GM21786 (cell line): ENCODE results near the gene WNT1.

Experiments used
- ATAC-seq: cut with Tn5 transposase; IDR thresholded peaks from one replicate; pipeline ENCODE4 v1.9.1; 2021; ENCODE audit not compliant: unreplicated experiment

The WNT1 gene

GRCh38 chr12:48978291-48978740 lies at the start of gene WNT1:
WNT1 (plus strand) TSS chr12:48978322; CDS start chr12:48978651, 329 bp downstream.
- ATAC-seq = no peak

DNA sequence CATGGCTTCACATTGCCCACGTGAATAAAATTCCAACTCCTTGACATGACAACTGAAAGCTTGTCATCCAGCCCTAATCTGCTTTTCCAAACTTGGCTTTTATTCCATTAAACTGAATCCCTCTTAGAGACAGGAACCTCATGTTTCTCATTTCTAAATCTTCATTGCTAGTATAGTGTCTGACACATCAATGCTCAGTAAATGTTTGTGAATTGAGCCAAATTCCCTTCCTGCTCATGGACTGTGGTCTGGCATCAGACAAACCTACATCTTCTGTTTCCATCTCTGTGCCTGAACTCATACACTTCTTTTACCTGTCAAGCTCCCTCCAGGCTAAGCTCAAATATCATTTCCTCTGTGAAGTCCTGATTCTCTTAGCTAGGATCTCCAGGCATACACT lies 48.6 kb upstream of the WNT1 start:
- no peak for ATAC-seq

GRCh38 chr12:48930475-48930874 lies 47.6 kb upstream of the WNT1 start:
- ATAC-seq = no peak

GRCh38 chr12:48932878-48933277 lies 45.2 kb upstream of the WNT1 start:
- ATAC-seq = no peak

DNA sequence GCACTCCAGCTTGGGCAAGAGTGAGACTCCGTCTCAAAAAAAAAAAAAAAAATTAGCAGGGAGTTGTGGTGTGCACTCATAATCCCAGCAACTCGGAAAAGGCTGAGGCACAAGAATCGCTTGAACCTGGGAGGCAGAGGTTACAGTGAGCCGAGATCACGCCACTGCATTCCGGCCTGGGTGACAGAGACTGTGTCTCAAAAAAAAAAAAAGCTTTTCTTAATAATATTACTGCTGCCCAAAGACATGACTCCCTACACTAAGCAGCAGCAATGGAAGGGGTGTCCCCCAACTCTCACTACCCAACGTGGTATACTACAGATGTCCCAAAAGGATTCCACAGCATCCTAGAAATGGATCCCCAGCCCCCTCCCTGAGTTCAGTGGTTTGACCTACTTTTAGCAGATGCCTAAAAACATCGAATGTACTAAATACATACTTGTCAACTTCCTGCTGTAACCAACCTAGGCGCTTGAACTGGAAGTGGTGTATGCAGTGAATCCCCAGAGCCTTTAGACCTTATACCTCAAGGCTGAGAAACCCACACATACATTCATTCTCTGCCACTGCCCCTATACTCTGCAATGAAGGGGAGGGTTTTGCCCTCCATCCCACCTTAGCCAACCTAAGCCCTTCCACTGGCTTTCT lies 44.3 kb upstream of the WNT1 start:
- no peak for ATAC-seq

GRCh38 chr12:48934312-48934706 lies 43.8 kb upstream of the WNT1 start:
- ATAC-seq = no peak

DNA sequence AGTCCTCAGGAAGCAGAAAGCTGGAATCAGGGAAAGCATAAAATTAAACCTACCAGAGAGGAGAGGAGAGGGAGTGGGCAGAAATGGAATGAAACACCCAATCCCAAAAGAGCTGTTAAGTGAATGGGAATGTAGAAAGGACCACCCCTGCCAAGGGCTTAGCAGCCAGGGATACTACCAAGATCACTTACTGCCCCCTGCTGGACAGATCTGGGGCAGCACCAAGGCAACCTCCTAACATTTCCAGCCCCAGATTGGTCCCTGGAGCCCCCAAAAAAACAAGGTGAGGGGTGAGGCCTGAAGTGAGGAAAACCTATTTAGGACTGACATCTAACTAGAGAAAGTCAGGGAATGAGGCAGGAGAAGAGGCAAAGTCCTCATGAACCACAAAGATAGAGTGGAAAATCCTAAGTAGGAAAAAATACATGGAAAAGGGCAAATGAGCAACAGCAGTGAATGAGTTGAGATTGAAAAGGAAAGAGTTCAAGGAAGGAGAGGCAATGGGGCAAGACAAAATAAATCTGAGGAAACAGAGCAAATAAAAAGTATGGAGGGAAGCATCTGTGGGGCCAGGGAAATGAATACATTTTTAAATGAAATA lies 41.6 kb upstream of the WNT1 start:
- no peak for ATAC-seq

DNA sequence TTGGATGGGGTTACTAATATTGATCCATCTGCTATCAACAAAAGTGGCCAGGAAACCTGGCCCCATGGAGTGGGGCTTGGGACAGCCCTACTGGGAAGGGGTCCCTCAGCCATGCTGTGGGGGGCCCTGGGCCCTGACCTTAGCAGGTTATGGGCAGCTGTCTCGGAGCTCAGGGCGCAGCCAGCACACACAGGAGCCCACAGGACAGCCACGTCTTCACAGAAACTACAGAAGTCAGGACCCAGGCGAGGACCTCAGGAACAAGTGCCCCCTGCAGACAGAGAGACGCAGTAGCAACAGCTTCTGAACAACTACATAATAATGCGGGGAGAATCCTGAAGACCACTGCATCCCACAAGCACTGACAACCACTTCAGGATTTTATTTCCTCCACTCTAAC lies 41.0 kb upstream of the WNT1 start:
- no peak for ATAC-seq

GRCh38 chr12:48938805-48939204 lies 39.3 kb upstream of the WNT1 start:
- ATAC-seq = no peak

DNA sequence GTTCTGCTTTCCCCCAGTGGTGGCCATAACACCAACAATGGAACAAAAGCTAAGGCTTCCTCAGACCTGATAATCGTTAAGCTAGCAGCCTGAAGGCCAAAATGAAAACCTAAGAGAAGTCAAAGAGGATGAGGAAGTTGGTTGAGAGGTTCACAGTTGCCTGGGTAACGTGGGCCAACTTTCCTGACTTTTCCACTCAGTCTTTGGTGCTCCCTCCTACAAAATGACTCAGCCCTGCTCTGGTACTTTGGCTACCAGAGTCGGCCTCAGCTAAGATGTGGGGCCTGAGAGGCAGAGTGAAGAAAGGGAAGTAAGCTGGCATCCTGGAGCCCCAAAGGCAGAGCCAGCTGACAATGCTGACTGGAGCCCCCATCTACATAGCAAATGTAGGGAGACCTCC lies 37.9 kb upstream of the WNT1 start:
- ATAC-seq = no peak

DNA sequence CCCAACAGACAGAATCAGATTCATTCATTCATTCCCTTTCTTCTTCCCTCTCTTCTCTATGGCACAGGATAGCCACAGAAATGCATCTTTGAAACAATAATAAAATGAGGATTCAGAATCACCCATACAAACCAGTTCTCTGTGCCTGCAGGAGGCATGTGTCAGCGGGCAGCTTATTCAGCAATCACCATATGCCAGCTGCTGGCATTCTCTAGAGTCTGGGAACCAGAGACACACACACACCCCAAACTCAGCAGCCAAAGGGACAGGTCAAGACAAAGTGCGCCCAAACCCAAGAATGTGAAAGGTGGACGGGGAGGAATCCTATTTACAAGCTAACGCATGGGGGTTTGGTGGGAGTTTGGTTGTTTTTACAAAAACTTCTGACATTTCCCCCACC lies 34.9 kb upstream of the WNT1 start:
- no peak for ATAC-seq

GRCh38 chr12:48946205-48946604 lies 31.9 kb upstream of the WNT1 start:
- ATAC-seq = no peak

DNA sequence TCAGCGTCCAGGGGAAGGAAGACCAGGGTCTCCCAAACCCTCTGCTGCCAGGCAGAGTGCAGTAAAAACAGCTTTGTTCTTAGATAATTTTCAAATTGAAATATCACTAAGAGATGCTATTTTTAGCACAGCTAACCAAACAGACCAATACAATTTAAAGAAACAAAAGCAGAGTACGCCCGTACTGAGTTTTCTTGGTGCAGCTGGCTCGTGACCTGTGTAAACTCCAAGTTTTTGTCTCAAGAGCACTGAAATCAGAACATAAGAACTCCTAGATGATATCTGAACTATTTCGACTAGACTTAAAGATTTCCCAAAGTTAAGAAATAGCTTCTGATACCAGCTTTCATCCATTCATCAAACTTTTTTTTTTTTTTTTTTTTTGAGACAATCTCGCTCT lies 31.2 kb upstream of the WNT1 start:
- ATAC-seq = no peak

- ATAC-seq = no peak
These were observed 30.4 kb upstream of the WNT1 start for GRCh38 chr12:48947727-48948126.

- ATAC-seq = no peak
These were observed 25.4 kb upstream of the WNT1 start for GRCh38 chr12:48952691-48953090.

DNA sequence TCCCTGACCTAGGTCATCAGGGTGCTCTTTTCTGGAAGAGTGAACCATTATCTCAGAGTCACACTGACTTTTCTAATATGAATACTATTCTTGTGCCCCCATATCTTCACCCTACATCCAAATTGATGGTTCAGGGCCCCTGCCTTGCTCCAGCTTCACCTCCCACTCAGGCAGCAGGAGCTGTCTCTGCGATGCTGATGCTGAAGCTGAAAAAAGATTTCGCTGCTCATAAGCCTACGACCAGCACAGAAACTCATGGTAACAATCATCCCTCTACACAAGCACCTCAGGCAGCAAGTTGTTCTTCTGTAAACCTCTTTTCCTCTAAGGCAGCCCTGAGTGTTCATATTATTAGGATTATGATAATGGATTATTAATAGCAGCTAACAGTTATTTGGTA lies 24.1 kb upstream of the WNT1 start:
- ATAC-seq = no peak

GRCh38 chr12:48954841-48955501 lies 23.2 kb upstream of the WNT1 start:
- ATAC-seq = no peak

- ATAC-seq = peak; percentile 4
These were observed 21.6 kb upstream of the WNT1 start for GRCh38 chr12:48956279-48957140.

DNA sequence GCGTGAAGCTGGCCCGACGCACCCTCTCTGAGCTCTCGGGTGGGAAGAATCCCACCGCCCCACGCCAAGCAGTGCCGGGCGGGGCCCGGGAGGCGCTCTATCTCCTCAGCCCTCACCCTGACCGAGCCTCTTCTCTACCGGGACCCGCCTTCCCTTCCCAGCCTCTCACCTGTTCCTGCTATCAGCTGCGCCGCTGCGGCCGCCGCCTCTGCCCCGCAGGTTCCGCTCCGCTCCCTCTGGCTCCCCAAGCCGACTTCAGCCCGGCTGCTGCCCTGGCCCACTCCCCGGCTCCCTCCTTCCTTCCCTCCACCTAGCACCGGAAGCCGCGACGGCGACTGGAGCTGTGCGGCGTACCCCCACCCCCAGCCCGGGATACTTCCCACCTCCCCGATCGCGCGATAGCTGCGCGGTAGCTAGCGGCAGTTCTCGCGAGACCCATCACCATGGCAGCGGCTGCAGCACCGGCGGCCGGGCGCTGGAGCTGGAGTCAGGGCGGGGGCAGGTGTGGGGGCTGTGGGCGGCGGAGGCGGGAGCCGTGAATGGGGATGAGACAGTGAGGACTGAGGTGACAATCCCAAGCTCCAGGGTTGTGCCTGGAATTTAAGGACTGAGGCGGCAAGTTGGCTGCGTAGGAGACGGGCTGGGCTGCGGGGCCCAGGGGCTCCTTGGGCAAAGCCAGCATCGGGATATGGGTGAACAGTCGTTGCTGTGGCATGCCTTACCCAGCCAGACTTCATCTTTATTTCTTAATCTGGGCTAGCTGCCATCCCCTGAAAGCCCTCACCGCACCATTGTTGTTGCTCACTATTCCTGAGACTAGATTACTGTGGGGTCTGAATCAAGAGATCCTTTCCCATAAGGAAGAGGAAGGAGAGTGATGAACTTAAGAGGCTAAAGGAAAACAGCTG lies 20.7 kb upstream of the WNT1 start, which contains the start of gene ARF3:
ARF3 (minus strand) TSS at position 347 of the 908 bp plus-strand sequence. CDS start 16,392 bp downstream, outside the sequence.
- peak; percentile 79 for ATAC-seq

DNA sequence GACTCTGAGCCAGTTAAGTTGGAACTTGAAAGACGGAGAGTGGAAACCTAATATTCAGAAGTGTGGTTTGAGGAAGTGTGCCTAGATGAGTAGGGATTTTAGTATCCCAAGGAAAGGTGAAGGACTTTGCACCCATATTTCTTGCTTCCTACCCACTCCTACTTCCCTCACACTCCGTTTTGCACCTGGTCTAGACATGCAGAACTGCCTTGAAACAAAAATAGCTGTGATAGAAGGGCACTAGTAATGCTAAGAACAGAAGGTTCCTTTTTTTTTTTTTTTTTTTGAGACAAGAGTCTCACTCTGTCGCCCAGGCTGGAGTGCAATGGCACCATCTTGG lies 20.1 kb upstream of the WNT1 start:
- no peak for ATAC-seq
